Loucy (cell line): Measurements from ENCODE around the gene PROX2.

Experiments used
- H2AFZ ChIP-seq: fragments of 200-600 bp; sonication (generic); 2 replicates; pipeline ENCODE4 v1.6.0; 2016; ENCODE audit warnings: antibody characterized with exemption, mild to moderate bottlenecking, low read length, moderate library complexity
- H3F3A ChIP-seq: fragments of 200-600 bp; 2 replicates; pipeline ENCODE4 v1.6.0; 2016; ENCODE audit warnings: antibody characterized with exemption, low read depth, mild to moderate bottlenecking
- H3K27me3 ChIP-seq: fragments of 200-600 bp; sonication (generic); 2 replicates; pipeline ENCODE4 v1.6.1; 2014; ENCODE audit warnings: low read length, mild to moderate bottlenecking; ENCODE audit not compliant: insufficient read depth, poor library complexity, severe bottlenecking
- H3K36me3 ChIP-seq: fragments of 200-600 bp; sonication (generic); 2 replicates; pipeline ENCODE4 v1.6.1; 2016; ENCODE audit warnings: low read length; ENCODE audit not compliant: insufficient read depth
- H3K4me1 ChIP-seq: fragments of 200-600 bp; sonication (generic); 2 replicates; pipeline ENCODE4 v1.5.1; 2014; ENCODE audit warnings: low read length, mild to moderate bottlenecking; ENCODE audit not compliant: insufficient read depth, poor library complexity, severe bottlenecking
- H3K4me2 ChIP-seq: fragments of 200-600 bp; sonication (generic); 2 replicates; pipeline ENCODE4 v1.6.0; 2014; ENCODE audit warnings: antibody characterized with exemption, low read length, low read depth, mild to moderate bottlenecking; ENCODE audit not compliant: poor library complexity, severe bottlenecking
- H3K4me3 ChIP-seq: fragments of 200-600 bp; sonication (generic); 2 replicates; pipeline ENCODE4 v1.5.1; 2014; ENCODE audit warnings: low read length, mild to moderate bottlenecking, mixed read lengths; ENCODE audit not compliant: poor library complexity, severe bottlenecking
- H3K79me2 ChIP-seq: fragments of 200-600 bp; sonication (generic); 2 replicates; pipeline ENCODE4 v1.6.1; 2014; ENCODE audit warnings: low read length; ENCODE audit not compliant: insufficient read depth
- H3K9ac ChIP-seq: fragments of 200-600 bp; sonication (generic); 2 replicates; pipeline ENCODE4 v1.6.0; 2014; ENCODE audit warnings: mild to moderate bottlenecking, low read depth, low read length, moderate library complexity; ENCODE audit not compliant: poor library complexity, severe bottlenecking
- H3K9me2 ChIP-seq: fragments of 200-600 bp; sonication (generic); replicated peaks from 2 replicates; pipeline ENCODE4 v1.6.1; 2016; ENCODE audit warnings: low read depth, low read length, mixed read lengths
- H3K9me3 ChIP-seq: fragments of 200-600 bp; sonication (generic); 2 replicates; pipeline ENCODE4 v1.6.1; 2014; ENCODE audit warnings: mild to moderate bottlenecking, antibody characterized with exemption, low read length, low read depth; ENCODE audit not compliant: insufficient read depth
- H4K20me1 ChIP-seq: fragments of 200-600 bp; sonication (generic); 2 replicates; pipeline ENCODE4 v1.6.0; 2014; ENCODE audit warnings: antibody characterized with exemption, low read length, mild to moderate bottlenecking; ENCODE audit not compliant: insufficient read depth, poor library complexity, severe bottlenecking
- CTCF ChIP-seq: fragments of 200-600 bp; sonication (generic); conservative IDR thresholded peaks from 2 replicates; pipeline ENCODE4 v1.5.1; 2014; ENCODE audit warnings: mild to moderate bottlenecking, antibody characterized with exemption, low read length
- EZH2phosphoT487 ChIP-seq: fragments of 200-600 bp; IDR thresholded peaks from 2 replicates; pipeline ENCODE4 v1.6.1; 2018; ENCODE audit warnings: antibody characterized with exemption, mild to moderate bottlenecking, moderate library complexity, borderline replicate concordance

The PROX2 gene

GRCh38 chr14:74921987-74922751 is 46.2 kb upstream of the PROX2 start:
- TF ChIP-seq CTCF (no peak), EZH2phosphoT487 (no peak)
- Histone ChIP-seq H3K79me2 (no peaks in the 10 kb centered on the region), H3K4me3 (no peak overlapping the region), H3K4me1 (no peaks in the 10 kb centered on the region), H3K9me2 (no peaks in the 10 kb centered on the region), H3K36me3 (no peaks in the 10 kb centered on the region), H3K9ac (no peak overlapping the region), H2AFZ (no peak overlapping the region), H3K9me3 (no peaks in the 10 kb centered on the region), H4K20me1 (no peaks in the 10 kb centered on the region), H3F3A (no peaks in the 10 kb centered on the region), H3K4me2 (no peak overlapping the region), H3K27me3 (no peaks in the 10 kb centered on the region)

GRCh38 chr14:74921053-74921620 is 45.2 kb upstream of the PROX2 start:
- H3K36me3 ChIP-seq, result no peaks in the 10 kb centered on the region
- H3K79me2 ChIP-seq, result no peaks in the 10 kb centered on the region
- H3K9me3 ChIP-seq, result no peaks in the 10 kb centered on the region
- no peaks in the 10 kb centered on the region for H3K9me2 ChIP-seq
- no peaks in the 10 kb centered on the region for H3F3A ChIP-seq
- H3K9ac ChIP-seq, result no peak overlapping the region
- TF ChIP-seq CTCF (no peak), EZH2phosphoT487 (no peak)
- no peak overlapping the region for H3K4me3 ChIP-seq
- no peaks in the 10 kb centered on the region for H3K4me1 ChIP-seq
- no peaks in the 10 kb centered on the region for H4K20me1 ChIP-seq
- H2AFZ ChIP-seq, result no peak overlapping the region
- H3K4me2 ChIP-seq, result no peak overlapping the region
- H3K27me3 ChIP-seq, result no peaks in the 10 kb centered on the region

GRCh38 chr14:74920281-74920680 is 44.3 kb upstream of the PROX2 start:
- Histone ChIP-seq H3K9ac (no peak overlapping the region), H3K4me3 (no peak overlapping the region), H3K4me1 (no peaks in the 10 kb centered on the region), H3K4me2 (no peak overlapping the region), H3F3A (no peaks in the 10 kb centered on the region), H3K9me2 (no peaks in the 10 kb centered on the region), H3K79me2 (no peaks in the 10 kb centered on the region), H3K36me3 (no peaks in the 10 kb centered on the region), H3K27me3 (no peaks in the 10 kb centered on the region), H2AFZ (no peak overlapping the region), H4K20me1 (no peaks in the 10 kb centered on the region), H3K9me3 (no peaks in the 10 kb centered on the region)
- TF ChIP-seq EZH2phosphoT487 (no peak), CTCF (no peak)
